Measurements from ENCODE around the gene HPGD.

- TF ChIP-seq CTCF (IDR thresholded peaks at IDR 0.05), result no peak
- no peak for TF ChIP-seq POLR2A (IDR thresholded peaks at IDR 0.05)
These were observed 4.4 kb upstream of the HPGD start for GRCh38 chr4:174526731-174527130.
